HG02763 (cell line): ENCODE results near the gene CDCA8.

Experiments
- ATAC-seq: cut with Tn5 transposase; IDR thresholded peaks from one replicate; pipeline ENCODE4 v1.9.1; 2021; ENCODE audit warnings: mild to moderate bottlenecking, moderate library complexity; ENCODE audit not compliant: unreplicated experiment

The CDCA8 gene

DNA sequence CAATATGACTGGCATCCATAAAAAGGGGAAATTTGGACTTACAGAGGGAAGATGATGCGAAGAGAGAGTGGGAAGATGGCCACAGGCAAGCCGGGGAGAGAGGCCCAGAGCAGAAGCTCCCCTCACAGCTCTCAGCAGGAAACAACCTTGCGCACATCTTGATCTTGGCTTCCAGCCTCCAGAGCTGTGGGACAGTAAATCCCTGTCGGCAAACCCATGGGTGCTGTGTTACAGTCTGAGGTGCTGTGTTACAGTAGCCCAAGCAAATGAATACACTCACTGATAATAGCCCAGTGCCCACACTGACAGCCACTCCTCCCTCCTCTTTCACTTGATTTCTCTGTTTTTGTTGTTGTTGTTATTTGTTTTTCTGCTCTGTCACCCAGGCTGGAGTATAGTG lies 22.4 kb downstream of the CDCA8 start:
- ATAC-seq, result no peak

- ATAC-seq, result no peak
These were observed 24.0 kb downstream of the CDCA8 start for GRCh38 chr1:37716321-37716720.

GRCh38 chr1:37717631-37718030 lies 25.3 kb downstream of the CDCA8 start:
- ATAC-seq, result no peak

DNA sequence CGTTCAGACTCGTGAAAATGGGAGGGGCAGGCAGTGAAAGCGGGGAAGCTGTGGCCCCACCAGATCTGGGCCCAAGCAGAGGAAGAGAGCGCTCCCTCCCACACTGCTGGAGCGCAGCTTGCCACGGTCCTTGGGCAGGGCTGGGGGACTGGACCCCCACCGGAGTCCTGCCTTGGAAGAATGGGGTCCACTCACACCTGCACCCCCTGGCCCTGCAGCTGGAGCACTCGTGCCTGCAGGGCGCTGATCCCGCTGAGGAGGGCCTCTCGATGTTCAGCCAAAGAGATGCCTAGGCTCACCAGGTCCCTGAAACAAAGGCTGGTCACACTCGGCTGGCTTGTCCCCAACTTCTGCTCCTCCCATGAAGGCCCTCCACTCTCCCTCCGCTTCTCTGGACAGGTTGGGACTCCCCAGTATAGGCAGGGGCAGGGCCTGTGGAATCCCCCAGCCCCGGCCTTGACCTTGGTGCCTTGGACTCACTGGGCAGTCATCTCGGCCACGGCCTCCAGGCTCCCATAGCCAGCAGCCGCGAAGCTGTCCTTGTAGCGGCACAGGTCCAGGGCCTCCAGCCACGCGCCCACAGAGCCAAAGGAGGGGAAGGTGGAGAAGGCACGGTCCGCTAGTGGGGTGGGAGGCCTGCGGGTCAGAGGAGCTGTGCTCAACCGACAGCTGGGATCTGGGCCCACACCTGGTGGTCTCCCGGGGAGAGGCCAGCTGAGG lies 26.0 kb downstream of the CDCA8 start:
- ATAC-seq, result no peak

- ATAC-seq, result no peak
These were observed 26.7 kb downstream of the CDCA8 start for GRCh38 chr1:37718901-37719571.

DNA sequence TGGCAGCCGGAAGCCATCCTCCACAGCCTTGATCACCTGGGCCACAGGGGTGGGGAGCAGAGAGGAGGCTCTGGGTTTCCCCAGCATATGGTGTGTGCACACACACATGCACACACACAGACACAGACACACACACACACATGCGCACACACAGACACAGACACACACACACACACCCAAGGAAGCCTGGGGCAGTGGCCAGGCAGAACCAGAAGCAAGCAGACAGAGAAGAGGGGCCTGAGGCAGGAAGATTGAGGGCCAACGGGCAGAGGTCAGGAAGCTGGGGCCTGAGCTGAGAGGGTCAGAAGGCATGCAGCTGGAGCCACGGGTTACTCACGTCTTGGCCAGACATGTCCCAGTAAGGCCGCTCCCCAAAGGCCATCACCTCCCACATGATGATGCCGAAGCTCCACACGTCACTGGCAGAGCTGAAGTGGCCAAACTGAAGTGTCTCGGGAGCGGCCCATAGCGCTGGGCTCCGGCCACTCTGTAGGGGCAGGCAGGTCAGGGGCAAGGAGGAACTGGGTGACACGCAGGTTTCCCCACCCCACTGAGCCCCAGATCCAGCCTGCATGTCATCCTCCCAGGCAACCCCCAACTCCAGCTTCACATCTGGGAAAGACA lies 27.4 kb downstream of the CDCA8 start:
- no peak for ATAC-seq

DNA sequence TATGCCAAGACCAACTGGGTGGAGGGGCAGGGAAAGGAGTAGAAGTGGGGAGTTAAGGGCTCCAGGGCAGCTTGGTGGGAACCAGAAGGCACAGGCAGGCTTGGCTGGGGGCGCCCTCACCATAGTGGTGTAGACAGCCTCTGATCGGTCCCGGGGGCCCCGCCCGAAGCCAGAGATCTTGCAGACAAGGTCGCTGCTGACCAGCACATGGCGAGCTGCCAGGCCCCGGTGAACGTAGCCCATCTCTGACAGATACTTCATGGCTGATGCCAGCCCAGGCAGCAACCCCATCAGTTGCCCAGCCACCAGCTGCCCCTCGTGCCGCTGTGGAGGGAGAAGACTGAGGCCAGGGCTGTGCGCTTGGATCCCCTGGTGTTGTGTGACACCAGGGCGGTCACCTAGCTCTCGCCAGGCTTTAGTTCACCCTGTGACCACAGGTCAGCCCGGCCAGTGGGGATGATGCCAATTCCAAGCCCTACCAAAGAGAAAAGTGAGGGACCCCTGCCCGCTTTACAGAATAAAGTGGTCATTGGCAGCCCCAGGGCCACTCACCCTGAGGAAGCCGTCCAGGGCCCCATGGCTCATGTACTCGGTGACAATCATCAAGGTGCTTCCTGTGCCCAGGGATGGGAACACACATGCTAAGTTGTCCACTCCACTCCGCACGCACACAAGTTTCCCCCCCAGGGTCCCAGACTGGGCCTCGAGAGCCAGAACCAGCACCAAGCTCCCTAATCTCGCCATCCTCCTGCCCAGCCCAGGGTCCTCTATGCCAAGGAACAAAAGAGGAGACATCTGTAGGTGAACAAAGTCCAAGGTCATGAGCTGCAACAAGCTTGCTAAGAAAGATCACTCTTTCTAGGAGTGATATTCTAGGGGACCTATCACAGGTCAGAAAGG lies 28.2 kb downstream of the CDCA8 start:
- no peak for ATAC-seq

DNA sequence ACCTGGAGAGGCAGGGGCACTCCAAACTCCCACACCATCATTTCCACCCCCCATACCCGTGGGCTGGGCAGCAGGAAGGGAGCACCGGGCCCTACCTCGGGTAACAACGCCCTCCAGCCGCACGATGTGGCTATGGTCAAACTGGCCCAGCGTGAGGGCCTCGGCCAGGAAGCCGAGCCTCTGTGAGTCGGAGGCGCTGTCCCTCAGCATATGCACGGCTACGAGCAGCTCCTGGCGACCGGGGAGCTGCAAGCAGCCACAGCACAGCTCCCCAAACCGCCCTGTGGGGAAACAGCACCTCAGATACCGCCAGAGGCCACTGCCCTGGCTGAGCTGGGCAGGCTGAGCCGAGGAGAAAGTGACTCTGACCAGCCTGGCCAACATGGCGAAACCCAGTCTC lies 29.2 kb downstream of the CDCA8 start:
- no peak for ATAC-seq

- no peak for ATAC-seq
These were observed 30.1 kb downstream of the CDCA8 start for GRCh38 chr1:37722181-37723071.

DNA sequence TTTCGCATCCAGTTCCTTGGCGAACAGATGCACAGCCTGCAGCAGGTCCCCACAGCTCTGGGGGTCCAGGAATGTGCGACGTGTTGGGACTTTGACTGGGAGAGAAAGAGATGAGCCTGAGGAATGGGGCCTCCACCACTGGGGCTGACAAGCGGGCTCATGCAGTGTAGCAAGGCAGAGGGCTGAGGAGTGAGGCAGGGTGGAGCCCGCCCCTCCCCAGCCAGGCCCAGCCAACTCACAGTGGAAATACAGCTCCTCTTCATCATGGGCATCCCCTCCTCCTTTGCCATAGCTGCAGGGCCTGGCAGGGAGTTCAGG lies 30.7 kb downstream of the CDCA8 start:
- no peak for ATAC-seq

- ATAC-seq, result no peak
These were observed 31.2 kb downstream of the CDCA8 start for GRCh38 chr1:37723390-37724078.

DNA sequence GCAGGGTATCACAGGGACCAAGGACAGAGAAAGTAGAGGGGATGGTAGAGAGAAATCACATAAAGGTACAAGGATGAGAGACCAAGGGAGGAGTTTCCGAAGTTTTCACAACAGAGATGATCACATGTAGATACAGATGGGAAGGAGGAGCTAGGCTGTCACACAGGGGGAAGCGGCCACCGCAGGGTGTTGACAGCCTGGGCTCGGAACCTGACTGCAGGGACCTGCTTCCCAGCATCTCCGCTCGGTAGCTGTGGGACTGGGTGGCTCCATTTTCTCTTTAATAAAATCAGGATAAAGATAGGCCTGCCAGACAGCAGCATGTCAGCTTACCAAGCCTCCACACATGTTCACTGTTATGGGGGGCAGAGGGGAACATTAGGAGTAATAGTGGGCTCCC lies 32.3 kb downstream of the CDCA8 start:
- ATAC-seq, result no peak

DNA sequence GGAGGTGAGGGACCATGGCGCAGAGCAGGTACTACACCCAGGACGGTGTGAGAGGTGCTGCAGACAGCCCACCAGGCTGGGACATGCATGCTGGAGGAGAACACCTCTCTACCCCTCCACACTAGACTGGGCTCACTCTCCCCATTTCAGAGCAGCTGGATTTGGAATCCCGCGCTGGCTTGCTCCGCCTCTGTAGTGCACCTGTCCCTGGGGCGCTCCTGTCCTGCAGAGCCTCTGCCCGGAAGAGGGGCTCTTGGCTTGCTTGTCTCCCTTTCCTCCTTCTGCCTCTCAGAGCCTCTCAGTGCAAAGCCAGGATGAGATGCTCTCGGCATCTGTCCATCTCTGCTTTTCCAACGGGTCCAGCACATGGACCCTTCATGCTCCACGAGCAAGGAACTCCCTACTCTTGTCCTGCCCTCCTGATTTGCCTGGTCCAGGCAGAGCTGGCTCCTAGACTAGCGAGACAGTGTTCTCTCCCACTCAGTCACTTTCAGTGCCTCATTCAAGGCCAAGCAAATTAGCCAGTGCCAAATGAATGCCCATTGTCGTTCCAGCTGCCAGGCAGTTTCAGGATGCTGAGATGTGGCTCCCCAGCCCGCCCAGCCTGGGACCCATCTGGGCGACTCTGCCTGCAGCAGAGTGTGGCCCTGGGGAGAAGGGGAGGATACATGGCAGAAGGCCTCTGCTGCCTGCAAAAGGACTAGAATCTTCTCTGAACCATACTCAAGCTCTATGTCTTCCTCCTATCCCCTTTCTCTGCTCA lies 33.7 kb downstream of the CDCA8 start:
- no peak for ATAC-seq

- ATAC-seq, result no peak
These were observed 34.7 kb downstream of the CDCA8 start for GRCh38 chr1:37726751-37727585.

- no peak for ATAC-seq
These were observed 36.1 kb downstream of the CDCA8 start for GRCh38 chr1:37728416-37728815.

DNA sequence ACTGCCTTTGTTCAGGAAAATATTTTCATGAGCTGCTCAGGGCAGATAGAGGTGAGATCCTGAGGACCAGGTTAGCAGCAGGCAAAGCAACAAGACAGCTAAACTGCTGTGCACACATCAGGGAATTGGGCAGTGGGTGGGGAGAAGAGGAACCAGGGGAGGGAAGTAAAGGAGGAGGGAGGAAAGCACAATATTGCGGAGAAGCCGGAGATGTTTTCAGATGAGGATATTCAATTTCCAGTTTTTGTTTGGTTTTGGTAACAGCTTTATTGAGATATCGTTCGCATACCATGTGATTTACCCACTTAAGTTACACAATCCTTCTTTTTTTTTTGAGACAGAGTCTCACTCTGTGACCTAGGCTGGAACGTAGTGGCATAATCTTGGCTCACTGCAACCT lies 38.1 kb downstream of the CDCA8 start:
- ATAC-seq, result no peak

DNA sequence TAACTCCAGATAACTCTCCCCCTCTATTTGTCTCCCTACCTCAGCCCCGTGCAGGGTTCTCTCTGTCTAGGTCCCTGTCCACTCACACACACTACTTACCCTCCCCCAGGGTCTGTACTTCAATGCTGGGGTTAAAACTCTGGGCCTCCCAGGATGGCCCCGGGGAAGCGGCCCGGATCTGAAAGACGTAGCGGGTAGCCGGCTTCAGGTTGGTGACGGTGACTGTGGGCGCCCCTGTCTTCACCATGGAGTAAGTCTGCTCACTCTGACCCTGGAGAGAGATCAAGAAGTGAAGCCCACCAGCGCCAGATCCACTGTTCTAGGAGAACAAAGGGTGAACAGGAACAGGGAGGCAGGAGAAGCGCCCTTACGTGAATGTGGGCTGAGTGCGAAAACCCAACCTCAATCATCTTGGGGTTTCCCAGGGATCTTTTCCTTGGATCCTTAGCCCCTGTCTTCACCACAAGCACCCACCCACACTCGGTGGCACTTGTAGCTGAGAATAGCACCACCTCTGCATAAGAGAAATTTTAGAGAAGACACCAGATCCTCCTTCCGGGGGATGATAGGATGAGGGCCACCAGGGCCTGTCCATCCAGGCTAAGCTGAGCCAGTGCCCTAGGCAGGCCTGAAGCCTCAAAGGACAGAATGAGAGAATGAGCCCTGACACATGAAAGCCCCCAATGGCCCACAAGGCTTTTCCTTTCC lies 39.1 kb downstream of the CDCA8 start:
- no peak for ATAC-seq
